NCI-H2227 (cell line): Measurements from ENCODE around the gene SUMO2.
"Not testable (repeated sequence)": the region's sequence is repeated elsewhere in the genome, so short reads cannot be mapped to it uniquely, and the experiment has no call there.

Experiments used
- DNase-seq: peaks from one replicate; lab custom pipeline; 2025; ENCODE audit not compliant: unreplicated experiment; lab: John Stamatoyannopoulos, UW

SUMO2 gene

DNA sequence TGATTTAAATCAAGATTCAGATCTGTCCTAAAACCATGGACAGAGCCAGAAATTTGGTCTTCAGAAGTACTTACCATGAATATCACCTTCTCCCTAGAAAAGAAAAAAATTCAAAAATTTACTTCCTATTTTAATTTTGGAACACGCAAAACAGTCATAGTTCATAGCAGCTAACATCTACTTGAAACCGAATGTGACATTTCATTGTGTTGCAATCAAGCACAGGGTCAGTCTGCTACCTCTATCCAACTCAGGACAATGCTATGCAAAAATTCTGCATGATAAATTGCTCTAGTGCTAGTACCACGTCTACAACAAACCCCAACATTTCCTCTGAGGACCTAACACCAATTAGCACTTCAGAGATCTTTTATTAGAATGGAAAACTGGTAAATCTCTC is 36.2 kb downstream of the SUMO2 start:
- DNase-seq, result no peak

DNA sequence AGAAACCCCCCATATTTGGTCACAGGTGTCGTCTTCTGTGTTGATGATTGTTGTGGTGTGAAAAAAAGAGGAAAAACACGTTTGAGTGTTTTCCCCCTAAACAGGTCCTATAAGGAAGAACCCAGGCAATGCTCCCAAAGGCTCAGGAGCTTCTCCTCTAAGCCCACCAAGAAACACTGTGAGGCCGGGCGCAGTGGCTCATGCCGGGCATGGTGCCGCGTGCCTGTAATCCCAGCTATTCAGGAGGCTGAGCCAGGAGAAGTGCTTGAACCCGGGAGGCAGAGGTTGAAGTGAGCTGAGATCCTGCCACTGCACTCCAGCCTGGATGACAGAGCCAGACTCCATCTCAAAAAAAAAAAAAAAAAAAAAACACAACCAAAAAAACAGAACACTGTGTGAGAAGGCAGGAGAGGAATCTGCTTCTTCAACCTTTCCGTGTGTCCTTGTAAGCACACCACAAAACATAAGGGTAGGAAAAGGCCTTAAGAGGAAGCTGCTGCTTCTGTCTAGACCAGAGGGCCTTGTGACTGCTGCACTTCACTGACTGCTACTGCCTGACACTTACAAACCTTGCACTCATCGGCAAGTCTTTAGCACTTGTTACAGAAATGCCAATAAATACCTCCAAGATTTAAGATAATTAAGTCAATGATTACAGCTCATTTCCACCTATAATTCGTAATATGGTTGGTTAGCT is 37.8 kb downstream of the SUMO2 start:
- no peak for DNase-seq

DNA sequence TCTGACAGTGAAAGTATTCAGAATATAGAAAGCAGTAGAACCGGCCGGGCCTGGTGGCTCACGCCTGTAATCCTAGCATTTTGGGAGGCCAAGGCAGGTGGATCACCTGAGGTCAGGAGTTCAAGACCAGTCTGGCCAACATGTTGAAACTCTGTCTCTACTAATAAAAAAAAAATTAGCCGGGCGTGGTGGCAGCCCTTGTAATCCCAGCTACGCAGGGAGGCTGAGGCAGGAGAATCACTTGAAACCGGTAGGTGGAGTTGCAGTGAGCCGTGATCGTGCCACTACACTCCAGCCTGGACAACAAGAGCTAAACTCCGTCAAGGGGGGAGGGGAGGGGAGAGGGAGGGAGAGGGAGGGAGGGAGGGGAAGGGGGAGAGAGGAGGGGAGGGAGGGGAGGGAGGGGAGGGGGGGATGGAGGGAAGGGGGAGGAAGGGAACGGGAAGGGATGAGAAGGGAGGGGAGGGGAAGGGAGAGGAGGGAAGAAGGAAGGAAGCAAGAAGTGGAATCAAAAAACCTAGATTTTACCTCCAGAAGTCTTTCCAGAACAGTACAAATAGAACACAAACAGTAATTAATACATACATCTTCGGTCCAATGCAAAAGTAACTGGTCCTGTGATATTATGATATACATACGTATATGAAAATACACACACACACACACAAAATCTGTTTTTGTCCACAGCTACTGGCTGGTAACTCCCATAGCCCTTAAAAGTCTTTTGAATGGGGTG is 40.4 kb downstream of the SUMO2 start:
- DNase-seq, result no peak

DNA sequence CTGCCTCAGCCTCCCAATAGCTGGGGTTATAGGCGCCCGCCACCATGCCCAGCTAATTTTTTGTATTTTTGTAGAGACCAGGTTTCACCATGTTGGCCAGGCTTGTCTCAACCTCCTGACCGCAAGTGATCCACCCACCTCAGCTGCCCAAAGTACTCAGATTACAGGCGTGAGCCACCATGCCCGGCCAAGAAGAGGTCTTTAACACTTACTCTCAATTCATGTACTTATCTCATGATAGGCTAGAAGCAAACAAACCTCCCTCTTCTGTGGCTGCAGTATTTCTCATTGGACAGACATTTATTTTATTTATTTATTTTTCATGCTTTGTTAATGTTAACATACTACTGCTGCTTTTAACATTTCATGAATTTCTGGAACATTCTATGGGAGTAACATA is 44.2 kb downstream of the SUMO2 start:
- no peak for DNase-seq

DNA sequence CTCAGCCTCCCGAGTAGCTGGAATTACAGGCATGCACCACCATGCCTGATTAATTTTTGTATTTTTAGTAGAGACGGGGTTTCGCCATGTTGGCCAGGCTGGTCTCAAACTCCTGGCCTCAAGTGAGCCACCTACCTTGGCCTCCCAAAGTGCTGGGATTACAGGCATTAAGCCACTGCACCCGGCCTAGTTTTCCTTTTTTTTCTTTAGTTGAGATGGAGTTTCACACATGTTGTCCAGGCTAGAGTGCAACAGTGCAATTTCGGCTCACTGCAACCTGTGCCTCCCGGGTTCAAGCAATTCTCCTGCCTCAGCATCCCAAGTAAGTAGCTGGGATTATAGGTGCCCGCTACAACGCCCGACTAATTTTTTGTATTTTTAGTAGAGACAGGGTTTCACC is 45.0 kb downstream of the SUMO2 start:
- not testable (repeated sequence) for DNase-seq

GRCh38 chr17:75135946-75136345 is 46.8 kb downstream of the SUMO2 start:
- DNase-seq, result no peak

GRCh38 chr17:75135452-75135851 is 47.3 kb downstream of the SUMO2 start:
- no peak for DNase-seq

GRCh38 chr17:75133607-75134347 is 49.0 kb downstream of the SUMO2 start:
- DNase-seq, result not testable (repeated sequence)

- no peak for DNase-seq
Measured at GRCh38 chr17:75133001-75133400, 49.8 kb downstream of the SUMO2 start.

DNA sequence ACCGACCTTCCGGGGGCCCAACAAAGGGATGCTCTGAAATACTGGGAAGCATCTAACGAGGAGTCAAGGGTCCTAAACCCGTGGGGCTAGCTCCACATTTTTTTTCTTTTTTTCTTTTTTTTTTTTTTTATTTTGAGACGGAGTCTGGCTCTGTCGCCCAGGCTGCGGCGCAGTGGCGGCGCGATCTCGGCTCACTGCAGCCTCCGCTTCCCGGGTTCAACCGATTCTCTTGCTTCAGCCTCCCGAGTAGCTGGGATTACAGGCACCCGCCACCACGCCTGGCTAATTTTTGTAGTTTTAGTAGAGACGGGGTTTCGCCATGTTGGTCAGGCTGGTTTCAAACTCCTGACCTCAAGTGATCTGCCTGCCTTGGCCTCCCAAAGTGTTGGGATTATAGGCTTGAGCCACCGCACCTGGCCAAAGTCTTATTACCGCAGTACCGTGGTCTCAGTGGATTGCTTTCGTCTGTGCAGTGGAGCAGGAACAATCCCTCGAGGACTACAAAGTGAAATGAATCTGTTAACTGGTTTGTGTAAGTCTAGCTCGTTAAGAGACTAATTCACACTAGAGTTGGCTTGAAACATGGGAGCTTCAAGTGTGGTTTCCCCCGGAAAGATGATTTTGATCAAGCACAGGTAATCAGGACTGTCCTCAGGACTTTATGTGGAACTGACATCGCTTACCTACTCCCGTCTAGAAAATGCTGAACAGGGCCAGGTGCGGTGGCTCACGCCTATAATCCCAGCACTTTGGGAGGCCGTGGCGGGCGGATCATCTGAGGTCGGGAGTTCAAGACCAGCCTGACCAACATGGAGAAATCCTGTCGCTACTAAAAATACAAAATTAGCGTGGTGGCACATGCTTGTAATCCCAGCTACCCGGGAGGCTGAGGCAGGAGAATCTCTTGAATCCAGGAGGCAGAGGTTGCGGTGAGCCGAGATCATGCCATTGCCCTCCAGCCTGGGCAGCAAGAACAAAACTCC is 50.5 kb downstream of the SUMO2 start:
- not testable (repeated sequence) for DNase-seq

GRCh38 chr17:75131278-75132017 is 51.3 kb downstream of the SUMO2 start, which contains the start of gene NT5C:
NT5C (minus strand) TSS chr17:75131742; CDS start chr17:75131707, 35 bp downstream.
- DNase-seq, result peak; percentile 93

DNA sequence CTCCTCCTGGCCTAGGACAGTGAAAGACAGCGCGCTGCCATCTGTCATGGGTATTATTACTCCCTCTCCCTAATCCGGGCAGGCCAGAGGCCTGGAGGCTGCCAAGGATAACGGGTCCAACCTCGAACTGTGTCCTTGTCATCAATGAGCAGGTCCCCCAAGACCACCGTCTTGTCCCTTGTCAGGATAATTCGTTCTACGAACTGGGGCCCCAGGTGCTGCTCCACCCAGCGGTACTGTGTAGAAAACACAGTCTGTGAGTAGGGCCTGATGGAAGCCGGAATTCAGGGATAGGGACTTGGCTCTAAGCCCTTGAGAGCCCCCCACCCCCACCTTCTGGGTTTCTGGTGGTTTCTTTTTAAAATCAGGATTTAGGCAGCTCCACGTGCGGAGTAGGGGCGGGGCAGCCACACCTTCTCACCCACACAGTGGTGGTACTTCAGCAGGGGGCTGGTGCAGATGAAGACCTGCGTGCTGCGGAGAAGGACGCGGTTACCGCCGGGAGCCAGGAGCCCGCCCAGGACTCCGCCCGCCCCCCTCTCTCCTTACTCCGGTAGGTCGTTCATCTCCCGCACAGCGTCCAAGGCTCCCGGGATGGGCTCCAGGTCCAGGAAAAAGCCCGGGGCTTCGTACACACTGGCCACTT is 52.0 kb downstream of the SUMO2 start:
- peak; percentile 84 for DNase-seq

GRCh38 chr17:75130059-75130631 is 52.6 kb downstream of the SUMO2 start:
- DNase-seq, result peak; percentile 53

- no peak for DNase-seq
Measured at GRCh38 chr17:75129576-75129975, 53.2 kb downstream of the SUMO2 start.

DNA sequence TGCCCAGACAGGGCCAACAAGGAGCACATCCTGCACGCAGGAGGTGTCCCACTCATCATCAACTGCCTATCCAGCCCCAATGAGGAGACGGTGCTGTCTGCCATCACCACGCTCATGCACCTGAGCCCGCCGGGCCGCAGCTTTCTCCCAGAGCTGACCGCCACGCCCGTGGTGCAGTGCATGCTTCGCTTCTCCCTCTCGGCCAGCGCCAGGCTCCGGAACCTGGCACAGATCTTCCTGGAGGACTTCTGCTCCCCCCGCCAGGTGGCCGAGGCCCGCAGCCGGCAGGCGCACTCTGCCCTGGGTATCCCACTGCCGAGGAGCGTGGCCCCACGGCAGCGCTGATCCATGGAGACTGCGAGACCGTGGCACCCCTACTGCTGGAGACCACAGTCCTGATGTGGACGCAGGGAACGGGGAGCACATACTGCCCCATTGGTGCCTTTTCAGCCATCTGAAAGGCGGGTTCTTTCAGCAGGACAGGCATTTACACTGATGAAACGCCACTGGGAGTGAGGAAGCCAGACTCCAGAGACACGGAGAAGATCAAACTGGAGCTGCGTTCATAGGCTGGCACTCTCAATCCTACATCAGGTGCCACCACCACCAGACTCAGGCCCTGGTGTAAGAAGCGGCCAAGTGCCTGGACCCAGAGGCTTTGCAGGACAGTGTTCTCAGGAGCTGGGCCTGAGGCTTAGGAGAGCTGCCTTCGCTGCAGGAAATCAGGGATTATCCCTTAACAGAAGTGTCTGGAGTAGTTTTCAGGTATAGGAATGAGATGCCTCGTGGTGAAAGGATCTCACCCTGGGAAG is 53.9 kb downstream of the SUMO2 start:
- DNase-seq, result no peak

GRCh38 chr17:75127936-75128335 is 54.8 kb downstream of the SUMO2 start:
- not testable (repeated sequence) for DNase-seq

GRCh38 chr17:75126954-75127353 is 55.8 kb downstream of the SUMO2 start:
- DNase-seq, result no peak

GRCh38 chr17:75125984-75126383 is 56.8 kb downstream of the SUMO2 start:
- DNase-seq, result no peak
